A549 (cell line): Measurements from ENCODE around the gene AMN.

Experiments
- MAFK ChIP-seq: fragments of 450-650 bp; IDR thresholded peaks from 2 replicates; pipeline ENCODE4 v1.6.1; 2014; ENCODE audit not compliant: partially characterized antibody
- PHF8 ChIP-seq: fragments of 200-600 bp; sonication (generic); IDR thresholded peaks from 2 replicates; pipeline ENCODE4 v1.6.1; 2016; ENCODE audit warnings: low read depth, mild to moderate bottlenecking, antibody characterized with exemption, moderate library complexity, borderline replicate concordance
- POLR2A ChIP-seq: IDR thresholded peaks from 2 replicates; pipeline ENCODE4 v1.6.1; 2012; ENCODE audit warnings: mild to moderate bottlenecking, low read length
- RNF2 ChIP-seq: fragments of 200-600 bp; sonication (generic); IDR thresholded peaks from 2 replicates; pipeline ENCODE4 v1.6.1; 2016; ENCODE audit warnings: low read depth, mild to moderate bottlenecking, antibody characterized with exemption, moderate library complexity, borderline replicate concordance
- TF ChIP-seq, protein P1 (sequence below): fragments of 200-600 bp; sonication (generic); IDR thresholded peaks from 2 replicates; pipeline ENCODE4 v1.6.1; 2016; ENCODE audit warnings: antibody characterized with exemption, mild to moderate bottlenecking, moderate library complexity
- TF ChIP-seq, protein P2 (sequence below): IDR thresholded peaks from 2 replicates; pipeline ENCODE4 v1.6.1; 2012
- TF ChIP-seq, protein P3 (sequence below): fragments of >200 bp; sonication (Bioruptor Twin); formaldehyde crosslinking; IDR thresholded peaks from 3 replicates; pipeline ENCODE4 v1.5.1; 2016
- TF ChIP-seq, protein P4 (sequence below): fragments of 250-450 bp; sonication (Bioruptor Pico); IDR thresholded peaks from 2 replicates; pipeline ENCODE4 v1.5.0; 2021; ENCODE audit warnings: mild to moderate bottlenecking, moderate library complexity, borderline replicate concordance
- TF ChIP-seq, protein P5 (sequence below): IDR thresholded peaks from 2 replicates; pipeline ENCODE4 v1.6.1; 2012

DNA sequence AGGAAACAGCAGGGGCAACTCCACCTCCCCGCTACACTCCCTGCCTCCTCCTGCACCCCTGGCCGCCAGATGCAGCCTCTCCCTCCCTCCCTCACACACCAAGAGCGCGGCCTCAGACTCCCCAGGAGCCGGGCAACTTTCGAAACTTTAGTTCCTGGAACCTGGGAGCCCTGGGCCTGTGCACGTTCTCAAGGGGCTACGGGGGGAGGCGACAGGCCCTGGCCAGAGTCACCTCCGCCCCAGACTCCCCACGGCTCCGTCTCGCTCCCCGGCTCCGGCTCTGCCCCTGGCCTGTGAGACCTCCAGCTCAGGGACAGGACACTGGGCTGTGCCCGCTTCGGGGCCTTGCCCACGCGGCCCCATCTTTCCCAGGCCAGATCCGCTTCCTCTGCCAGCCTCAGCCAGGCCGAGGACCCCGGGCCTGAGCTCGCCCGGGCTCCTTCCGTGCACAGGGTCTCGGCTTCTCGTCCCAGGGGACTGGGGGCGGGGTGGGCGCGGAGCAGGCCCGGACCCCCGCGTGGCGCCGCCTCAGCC is 5.5 kb downstream of the AMN start:
- TF ChIP-seq, protein P1, sequence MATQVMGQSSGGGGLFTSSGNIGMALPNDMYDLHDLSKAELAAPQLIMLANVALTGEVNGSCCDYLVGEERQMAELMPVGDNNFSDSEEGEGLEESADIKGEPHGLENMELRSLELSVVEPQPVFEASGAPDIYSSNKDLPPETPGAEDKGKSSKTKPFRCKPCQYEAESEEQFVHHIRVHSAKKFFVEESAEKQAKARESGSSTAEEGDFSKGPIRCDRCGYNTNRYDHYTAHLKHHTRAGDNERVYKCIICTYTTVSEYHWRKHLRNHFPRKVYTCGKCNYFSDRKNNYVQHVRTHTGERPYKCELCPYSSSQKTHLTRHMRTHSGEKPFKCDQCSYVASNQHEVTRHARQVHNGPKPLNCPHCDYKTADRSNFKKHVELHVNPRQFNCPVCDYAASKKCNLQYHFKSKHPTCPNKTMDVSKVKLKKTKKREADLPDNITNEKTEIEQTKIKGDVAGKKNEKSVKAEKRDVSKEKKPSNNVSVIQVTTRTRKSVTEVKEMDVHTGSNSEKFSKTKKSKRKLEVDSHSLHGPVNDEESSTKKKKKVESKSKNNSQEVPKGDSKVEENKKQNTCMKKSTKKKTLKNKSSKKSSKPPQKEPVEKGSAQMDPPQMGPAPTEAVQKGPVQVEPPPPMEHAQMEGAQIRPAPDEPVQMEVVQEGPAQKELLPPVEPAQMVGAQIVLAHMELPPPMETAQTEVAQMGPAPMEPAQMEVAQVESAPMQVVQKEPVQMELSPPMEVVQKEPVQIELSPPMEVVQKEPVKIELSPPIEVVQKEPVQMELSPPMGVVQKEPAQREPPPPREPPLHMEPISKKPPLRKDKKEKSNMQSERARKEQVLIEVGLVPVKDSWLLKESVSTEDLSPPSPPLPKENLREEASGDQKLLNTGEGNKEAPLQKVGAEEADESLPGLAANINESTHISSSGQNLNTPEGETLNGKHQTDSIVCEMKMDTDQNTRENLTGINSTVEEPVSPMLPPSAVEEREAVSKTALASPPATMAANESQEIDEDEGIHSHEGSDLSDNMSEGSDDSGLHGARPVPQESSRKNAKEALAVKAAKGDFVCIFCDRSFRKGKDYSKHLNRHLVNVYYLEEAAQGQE: no peak
- TF ChIP-seq, protein P2, sequence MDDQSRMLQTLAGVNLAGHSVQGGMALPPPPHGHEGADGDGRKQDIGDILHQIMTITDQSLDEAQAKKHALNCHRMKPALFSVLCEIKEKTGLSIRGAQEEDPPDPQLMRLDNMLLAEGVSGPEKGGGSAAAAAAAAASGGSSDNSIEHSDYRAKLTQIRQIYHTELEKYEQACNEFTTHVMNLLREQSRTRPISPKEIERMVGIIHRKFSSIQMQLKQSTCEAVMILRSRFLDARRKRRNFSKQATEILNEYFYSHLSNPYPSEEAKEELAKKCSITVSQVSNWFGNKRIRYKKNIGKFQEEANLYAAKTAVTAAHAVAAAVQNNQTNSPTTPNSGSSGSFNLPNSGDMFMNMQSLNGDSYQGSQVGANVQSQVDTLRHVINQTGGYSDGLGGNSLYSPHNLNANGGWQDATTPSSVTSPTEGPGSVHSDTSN: no peak
- TF ChIP-seq, protein P3, sequence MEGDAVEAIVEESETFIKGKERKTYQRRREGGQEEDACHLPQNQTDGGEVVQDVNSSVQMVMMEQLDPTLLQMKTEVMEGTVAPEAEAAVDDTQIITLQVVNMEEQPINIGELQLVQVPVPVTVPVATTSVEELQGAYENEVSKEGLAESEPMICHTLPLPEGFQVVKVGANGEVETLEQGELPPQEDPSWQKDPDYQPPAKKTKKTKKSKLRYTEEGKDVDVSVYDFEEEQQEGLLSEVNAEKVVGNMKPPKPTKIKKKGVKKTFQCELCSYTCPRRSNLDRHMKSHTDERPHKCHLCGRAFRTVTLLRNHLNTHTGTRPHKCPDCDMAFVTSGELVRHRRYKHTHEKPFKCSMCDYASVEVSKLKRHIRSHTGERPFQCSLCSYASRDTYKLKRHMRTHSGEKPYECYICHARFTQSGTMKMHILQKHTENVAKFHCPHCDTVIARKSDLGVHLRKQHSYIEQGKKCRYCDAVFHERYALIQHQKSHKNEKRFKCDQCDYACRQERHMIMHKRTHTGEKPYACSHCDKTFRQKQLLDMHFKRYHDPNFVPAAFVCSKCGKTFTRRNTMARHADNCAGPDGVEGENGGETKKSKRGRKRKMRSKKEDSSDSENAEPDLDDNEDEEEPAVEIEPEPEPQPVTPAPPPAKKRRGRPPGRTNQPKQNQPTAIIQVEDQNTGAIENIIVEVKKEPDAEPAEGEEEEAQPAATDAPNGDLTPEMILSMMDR: no peak
- TF ChIP-seq POLR2A (no peak), MAFK (no peak), RNF2 (no peak), PHF8 (no peak)
- TF ChIP-seq, protein P4, sequence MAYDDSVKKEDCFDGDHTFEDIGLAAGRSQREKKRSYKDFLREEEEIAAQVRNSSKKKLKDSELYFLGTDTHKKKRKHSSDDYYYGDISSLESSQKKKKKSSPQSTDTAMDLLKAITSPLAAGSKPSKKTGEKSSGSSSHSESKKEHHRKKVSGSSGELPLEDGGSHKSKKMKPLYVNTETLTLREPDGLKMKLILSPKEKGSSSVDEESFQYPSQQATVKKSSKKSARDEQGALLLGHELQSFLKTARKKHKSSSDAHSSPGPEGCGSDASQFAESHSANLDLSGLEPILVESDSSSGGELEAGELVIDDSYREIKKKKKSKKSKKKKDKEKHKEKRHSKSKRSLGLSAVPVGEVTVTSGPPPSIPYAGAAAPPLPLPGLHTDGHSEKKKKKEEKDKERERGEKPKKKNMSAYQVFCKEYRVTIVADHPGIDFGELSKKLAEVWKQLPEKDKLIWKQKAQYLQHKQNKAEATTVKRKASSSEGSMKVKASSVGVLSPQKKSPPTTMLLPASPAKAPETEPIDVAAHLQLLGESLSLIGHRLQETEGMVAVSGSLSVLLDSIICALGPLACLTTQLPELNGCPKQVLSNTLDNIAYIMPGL (CRISPR knock-in tag): no peak
- TF ChIP-seq, protein P5, sequence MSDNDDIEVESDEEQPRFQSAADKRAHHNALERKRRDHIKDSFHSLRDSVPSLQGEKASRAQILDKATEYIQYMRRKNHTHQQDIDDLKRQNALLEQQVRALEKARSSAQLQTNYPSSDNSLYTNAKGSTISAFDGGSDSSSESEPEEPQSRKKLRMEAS: no peak
